Hypothalamus (tissue), 51 donors: ENCODE measurements around the gene PRTG.
"Not testable (repeated sequence)": the region's sequence is repeated elsewhere in the genome, so short reads cannot be mapped to it uniquely, and the experiment has no call there.

Source experiments
- DNase-seq, 51 donors: peaks; one replicate each; lab custom pipeline; 2025; lab: John Stamatoyannopoulos, UW

PRTG gene, protein sequence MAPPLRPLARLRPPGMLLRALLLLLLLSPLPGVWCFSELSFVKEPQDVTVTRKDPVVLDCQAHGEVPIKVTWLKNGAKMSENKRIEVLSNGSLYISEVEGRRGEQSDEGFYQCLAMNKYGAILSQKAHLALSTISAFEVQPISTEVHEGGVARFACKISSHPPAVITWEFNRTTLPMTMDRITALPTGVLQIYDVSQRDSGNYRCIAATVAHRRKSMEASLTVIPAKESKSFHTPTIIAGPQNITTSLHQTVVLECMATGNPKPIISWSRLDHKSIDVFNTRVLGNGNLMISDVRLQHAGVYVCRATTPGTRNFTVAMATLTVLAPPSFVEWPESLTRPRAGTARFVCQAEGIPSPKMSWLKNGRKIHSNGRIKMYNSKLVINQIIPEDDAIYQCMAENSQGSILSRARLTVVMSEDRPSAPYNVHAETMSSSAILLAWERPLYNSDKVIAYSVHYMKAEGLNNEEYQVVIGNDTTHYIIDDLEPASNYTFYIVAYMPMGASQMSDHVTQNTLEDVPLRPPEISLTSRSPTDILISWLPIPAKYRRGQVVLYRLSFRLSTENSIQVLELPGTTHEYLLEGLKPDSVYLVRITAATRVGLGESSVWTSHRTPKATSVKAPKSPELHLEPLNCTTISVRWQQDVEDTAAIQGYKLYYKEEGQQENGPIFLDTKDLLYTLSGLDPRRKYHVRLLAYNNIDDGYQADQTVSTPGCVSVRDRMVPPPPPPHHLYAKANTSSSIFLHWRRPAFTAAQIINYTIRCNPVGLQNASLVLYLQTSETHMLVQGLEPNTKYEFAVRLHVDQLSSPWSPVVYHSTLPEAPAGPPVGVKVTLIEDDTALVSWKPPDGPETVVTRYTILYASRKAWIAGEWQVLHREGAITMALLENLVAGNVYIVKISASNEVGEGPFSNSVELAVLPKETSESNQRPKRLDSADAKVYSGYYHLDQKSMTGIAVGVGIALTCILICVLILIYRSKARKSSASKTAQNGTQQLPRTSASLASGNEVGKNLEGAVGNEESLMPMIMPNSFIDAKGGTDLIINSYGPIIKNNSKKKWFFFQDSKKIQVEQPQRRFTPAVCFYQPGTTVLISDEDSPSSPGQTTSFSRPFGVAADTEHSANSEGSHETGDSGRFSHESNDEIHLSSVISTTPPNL

DNA sequence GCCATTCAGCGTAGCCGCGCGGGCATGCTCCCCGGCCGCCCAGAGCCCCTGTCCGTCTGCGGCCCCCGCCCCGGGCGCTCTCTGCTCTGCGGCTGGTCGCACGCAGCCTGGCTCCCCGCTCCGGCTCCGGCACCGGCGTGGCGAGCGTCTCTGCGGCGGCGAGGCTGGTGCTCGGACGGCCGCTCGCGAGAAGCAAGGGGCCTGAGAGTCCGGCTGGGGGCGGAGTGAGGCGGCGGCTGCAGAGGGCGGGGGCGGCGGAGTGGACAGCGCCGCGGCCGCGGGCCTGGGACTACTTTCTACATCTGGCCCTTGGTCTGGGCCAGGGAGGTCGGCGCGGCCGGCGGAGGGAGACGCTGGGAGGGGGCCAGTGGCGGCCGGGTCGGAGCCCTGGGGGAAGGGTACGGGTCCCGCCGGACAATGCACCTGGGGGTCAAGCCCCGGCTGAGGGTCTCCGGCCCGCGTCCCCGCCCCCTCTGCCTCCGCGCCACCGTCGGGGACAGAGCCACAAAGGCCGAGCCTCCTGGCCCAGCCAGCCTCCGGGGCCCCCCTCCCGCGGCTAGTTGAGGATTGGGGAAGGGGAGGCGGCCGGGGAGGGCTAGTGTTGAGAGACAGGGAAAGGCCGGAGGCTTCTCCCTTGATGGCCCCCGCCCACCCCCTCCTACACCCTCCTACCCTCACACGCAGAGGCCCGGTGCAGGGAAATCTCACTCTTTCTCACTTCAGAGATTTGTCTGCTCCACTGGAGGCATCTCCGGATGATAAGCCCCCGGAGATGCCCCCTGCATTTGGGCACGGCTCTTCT, at the start of gene PRTG:
TSS of gene PRTG (minus strand) at position 226 of the 802 bp plus-strand sequence. CDS start at position 5, 221 bp downstream.
- DNase-seq: peak in 42 of 51 donors; percentile 6 to 66 (median 35)

DNA sequence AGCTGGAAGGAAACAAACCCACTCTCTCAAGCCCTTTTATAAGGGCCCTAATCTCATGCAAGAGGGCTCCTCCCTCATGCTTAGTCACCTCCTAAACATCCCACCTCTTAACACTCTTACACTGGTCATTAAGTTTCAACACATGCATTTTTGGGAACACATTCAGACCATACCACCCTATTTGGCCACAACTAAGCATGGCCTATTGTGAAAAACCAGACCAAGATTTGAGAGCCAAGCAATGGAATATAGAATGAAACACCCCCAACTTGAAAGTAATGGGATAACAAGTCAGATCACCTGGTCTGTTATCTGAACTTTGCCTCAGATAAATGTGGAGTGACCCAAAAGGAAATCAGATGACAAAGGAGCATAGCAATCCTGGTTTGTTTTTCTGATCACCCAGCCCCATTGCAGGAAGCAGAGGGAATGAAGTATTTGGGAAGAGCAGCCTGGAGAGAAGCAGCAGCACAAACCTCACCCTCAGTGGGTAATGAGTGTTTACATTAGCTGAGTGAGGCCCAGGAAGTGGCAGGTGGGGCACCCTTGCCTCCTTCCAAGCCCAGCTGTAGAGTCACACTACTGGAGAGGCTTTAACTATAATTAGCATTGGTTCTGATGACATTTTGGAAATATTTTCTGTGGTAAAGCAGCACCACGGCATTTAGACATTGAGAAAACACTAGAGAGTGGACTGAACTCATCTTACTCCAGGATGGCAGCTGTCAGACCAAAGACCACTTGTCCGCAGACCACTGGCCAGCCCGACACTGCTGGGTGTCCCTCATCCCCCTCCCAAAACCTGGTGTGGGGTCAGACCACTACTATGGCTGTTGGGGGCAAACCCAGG, 48.8 kb upstream of the PRTG start:
- DNase-seq: no peak

DNA sequence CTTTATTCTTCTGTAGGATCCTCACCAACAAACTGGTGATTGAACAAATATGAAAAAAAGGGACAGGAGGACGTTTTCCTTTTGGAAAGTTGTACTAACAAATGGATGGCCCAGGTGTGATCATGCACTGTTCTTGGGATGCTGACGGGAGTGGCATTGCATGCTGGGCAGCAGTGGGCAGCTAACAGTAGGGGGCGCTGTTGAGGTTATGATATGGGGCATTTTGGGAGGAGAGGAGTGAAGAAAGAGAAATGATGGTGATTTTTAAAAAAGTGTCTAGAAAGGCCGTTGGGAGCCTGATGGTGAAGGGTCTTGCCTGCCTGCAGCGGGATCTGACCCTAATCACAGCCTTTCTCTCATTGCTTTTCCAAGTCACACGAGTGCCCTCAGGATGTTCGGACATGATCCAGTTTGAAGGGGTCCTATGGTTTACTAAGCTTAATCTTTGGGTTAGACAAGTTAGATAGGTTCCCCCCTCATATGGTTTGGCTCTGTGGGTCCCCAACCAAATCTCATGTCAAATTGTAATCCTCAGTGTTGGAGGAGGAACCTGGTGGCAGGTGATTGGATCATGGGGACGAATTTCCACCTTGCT, 46.2 kb upstream of the PRTG start:
- peak in 3 of 51 donors; percentile 0 to 16 (median 6) for DNase-seq

DNA sequence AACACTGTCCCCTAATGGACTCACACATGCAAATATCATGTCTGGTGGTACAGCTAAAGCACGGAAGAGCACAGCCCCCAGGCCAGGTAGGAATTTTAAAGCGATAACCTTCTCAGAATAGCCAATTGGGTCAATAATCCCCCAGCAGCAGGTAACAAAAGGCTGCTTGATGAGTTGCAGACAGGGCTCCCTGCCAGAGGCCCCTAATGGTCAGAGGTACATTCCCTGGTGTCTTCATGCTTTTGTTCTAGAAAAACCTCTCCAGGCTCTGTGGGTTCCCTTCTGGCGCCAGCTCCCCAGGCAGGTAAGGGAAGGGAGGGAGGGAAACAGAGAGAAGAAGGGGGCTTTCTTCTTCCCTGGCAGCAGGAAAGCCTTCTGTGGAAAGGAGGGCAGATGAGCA, 43.4 kb upstream of the PRTG start:
- DNase-seq: no peak

DNA sequence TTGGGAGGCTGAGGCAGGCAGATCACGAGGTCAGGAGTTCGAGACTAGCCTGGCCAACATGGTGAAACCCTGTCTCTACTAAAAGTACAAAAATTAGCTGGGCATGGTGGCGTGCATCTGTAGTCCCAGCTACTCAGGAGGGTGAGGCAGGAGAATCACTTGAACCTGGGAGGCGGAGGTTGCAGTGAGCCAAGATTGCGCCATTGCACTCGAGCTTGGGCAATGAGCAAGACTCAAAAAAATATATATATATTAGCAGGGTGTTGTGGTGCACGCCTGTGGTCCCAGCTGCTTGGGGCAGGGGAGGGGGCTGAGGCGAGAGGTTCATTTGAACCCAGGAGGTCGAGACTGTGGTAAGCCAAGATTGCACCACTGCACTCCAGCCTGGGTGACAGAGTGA, 42.6 kb upstream of the PRTG start:
- DNase-seq: not testable (repeated sequence)

DNA sequence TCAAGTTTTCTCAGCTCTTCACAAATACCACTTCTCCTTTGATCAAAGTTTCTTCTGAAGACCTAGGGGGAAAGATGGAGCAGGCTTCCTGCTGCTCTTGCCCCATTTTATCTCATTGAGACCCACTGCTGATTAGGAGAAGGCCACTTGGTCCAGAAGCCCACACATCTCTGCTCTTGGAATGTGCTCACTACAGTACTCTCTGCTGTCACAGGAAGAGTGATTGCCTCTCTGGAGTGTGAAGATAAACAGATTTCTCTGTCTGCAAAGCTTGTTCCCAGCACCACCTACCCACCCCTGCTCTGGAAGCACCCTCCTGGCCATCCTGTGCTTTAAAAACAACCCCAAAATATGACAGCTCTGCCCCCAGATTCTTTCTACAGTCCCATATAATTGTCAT, 41.3 kb upstream of the PRTG start:
- no peak for DNase-seq

DNA sequence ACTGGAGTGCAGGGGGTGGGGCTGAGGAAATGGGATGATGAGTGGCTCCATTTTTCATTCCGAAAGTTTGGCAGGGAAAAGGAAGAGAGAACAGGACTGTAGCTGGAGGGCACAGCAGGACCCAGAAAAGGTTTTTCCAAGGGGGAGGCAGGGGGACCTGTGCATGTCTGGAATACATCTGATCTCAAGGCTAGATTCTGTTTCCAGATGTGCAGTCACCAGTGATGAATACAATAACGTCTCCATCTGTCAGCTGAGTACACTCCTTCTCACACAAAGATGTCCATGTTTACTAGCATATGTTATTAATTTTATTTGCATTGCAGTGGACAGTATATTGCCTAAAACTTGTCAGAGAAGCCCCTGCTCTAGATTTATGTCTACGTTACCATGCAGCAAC, 39.9 kb upstream of the PRTG start:
- DNase-seq: no peak

DNA sequence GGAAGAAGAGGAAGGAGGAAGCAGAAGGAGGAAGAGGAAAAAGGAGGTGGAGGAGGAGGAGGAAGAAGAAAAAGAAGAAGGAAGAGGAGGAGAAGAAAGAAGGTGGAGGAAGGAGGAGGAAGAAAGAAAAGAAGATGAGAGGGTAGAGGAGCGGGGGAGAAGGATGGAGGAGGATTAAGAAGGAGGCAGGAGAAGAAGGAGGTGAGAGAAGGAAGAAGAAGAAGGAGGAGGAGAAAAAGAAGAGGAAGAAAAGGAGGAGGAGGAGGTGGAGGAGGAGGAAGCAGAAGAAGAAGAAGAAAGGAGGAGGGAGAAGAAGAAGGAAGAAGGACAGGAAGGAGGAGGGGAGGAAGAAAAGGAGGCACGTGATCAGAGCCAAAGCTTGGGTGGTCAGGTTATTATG, 37.3 kb upstream of the PRTG start:
- no peak for DNase-seq

DNA sequence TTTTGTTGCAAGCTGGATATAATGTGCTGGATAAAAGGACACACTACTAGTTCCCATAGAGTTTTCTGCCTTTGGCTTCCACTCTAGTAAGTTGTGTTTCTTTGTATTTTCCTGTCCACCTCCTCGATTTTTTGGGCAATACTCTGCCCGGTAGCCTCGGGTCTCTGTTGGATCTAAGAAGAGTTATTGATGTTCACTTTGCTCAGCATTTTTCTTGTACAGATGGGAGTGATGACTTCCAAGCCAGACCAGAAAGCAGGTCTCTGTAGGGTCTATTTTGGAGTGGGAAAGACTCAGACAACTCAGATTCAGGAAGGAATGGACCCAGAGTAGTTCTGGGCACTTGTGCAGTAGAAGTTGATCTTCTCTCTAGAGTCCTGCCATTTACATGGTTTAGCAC, 36.0 kb upstream of the PRTG start:
- DNase-seq: no peak

DNA sequence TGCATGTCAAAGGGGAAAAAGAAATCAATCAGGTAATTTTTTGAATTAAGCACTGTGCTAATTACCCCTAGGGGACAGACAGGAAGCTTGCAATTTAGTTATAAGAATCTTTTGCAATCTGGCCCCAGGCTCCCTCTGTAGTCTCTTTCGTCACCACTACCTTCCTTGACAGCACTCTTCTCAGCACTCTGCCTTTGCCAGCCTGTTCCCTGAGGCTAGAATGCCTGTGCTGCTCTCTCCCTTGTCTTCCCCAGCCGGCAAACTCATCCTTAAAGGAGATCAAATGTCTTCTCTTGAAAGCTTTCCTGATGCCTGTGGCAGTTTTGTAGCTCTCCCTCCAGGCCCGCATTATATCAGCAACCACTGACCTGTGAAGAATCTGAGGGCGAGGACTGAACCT, 32.4 kb upstream of the PRTG start:
- no peak for DNase-seq

DNA sequence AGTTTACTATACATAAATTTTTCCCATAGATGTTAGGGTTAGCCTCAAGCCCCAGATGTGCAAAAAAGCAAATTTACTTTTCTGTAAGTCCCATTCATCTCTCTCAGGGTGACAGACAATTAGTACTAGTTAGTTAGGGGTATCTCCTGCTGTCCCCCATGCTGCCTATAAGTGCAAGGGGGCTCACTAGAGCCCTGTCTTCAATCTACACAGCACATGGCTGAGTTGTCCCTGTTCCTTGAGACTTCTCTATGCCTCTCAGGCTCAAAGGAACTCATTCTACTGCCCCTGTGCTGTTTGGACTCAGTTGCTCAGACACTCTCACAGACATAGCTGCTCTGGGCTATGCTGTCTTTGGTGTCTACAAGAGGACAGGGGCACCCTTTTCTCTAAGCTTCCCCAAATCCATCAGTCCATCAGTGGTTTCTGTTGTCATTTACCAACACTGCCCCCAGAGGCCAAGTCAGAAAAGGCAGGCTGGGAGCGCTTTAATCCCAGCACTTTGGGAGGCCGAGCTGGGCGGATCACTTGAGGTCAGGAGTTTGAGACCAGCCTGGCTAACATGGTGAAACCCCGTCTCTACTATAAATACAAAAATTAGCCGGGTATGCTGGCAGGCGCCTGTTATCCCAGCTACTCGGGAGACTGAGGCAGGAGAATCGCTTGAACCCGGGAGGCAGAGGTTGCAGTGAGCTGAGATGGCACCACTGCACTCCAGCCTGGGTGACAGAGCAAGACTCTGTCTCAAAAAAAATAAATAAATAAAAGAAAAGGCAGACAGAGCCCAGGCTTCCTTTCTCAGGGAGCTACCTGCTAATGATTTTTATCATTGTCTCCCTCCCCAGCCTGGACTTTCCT, 31.4 kb upstream of the PRTG start:
- peak in 5 of 51 donors; percentile 1 to 3 (median 1) for DNase-seq

DNA sequence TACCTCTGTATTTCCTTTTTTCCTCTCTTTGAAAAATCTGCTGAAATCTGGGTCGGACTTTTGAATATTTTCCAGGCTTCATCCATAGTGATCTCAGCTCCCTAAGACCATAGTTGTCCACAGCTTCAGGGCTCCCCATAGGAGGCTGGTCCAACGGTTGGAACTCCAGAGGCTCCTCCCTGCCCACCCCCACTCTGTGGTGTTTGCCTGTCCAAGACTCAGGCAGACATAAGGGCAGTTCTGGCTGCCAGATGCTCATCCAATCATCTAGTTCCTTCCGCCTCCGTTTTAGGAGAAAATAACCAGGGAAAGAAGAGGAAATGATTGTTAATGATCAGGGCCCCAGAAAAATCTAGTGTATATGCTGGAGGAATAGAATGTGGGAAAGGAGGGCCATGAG, 27.9 kb upstream of the PRTG start:
- DNase-seq: no peak

DNA sequence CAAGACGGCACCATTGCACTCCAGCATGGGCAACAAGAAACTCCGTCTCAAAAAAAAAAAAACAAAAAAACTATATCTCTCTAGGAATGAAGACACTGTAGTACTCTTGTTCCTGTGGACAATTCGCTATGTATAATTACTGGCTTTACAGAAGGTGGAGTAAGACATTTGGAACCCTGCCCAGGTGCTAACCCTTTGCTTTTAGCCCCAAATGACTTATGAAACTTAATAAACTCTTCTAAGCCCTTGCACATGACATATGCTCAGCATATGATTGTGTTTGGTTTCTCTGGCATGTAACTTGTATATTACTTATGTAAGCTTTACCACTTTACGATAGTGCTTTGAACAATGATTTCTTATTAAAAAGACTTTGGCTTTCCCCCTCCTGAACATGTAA, 27.3 kb upstream of the PRTG start:
- no peak for DNase-seq

DNA sequence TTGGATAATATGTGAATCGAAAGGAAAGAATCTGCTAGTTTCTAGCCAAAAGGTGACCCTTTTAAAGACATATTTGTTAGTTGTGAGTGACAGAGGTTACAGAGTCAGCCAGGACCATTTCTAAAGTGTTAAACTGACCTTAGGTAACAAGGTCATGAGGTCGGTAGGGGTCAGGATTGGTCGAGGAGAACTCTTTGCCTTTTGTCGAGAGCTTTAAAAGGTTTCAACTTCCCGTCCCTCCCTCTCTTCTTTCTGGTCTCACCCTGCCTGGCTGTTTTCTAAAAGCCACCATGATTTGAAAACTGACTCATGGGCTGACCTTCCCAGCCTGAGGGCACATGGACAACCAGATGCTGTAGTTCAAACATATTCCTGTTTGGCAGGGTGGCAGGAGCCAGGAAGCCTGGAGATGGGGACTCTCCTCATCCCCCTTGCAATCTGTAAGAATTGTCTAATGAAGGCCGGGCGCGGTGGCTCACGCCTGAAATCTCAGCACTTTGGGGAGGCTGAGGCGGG, 25.8 kb upstream of the PRTG start:
- no peak for DNase-seq

DNA sequence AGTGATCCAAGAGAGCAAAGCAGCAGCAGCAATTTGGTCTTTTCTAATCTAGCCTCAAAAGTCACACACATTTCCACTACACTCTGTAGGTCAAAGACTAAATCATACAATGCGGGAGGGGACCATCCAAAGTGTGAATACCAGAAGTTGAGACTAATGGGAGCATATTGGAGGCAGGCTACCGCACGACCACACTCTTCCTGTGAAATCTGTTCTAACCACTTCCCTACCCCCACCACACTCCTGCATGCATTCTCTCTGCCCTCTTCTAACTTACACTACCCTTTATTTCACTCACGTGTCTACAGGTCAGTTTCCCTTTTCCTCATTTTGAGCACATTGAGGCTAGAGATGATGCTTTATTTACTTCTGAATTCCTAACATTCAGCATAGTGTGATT, 23.7 kb upstream of the PRTG start:
- DNase-seq: no peak

DNA sequence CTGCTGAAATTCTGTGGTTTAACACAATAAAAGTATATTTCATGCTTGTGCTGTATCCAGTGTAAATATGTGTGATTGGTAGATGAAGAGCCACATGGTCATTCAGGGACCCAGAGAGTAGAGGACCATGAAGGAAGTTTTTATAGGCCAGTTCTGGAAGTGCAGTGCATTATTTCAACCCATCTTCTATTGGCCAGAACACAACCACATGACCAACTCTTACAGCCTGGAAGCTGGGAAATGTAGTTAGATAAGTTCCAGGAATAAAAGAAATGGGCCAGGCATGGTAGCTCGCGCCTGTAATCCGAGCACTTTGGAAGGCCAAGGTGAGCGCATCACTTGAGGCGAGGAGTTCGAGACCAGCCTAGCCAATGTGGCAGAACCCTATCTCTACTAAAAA, 21.4 kb upstream of the PRTG start:
- DNase-seq: no peak

DNA sequence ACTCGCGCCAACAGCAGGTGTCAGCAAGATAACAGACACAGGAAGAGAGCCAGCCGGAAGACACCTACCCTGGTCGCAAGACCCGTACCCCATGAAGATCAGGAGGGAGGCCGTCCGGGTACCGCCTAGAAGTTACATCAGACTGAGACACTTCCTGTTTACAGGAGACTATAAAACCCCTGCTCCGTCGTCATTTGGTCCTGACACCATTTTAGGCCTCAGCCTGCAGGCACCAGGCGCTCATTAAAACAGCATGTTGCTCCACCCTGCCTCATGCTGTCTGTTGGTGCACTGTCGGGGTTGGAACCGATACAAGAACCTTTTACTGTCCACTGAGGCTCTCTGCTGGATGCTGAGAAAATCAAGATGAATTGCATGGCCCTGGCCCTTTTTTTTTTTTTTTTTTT, 15.6 kb upstream of the PRTG start:
- DNase-seq: no peak

DNA sequence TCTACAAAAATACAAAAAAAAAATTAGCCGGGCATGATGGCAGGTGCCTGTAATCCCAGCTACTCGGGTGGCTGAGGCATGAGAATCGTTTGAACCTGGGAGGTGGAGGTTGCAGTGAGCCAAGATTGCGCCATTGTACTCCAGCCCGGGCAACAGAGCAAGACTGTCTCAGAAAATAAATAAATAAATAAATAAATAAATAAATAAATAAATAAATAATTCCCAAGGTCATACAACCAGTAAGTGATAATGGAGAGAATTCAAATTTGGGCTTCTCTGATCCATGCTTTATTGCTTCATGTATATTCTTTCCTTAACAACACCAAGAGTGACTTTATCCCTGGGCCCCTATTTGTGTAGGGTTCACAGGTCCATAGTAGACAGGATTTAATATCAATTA, 10.5 kb upstream of the PRTG start:
- DNase-seq: not testable (repeated sequence)
